AG09309 (cell line): ENCODE results near the gene DLG2.
A peak's percentile ranks its signal among the peaks of the same experiment; 100 is the strongest.

ENCODE experiments used
- DNase-seq: peaks from one replicate; pipeline ENCODE4 v3.0.0-alpha.2; 2010; ENCODE audit warnings: low read depth
- H3K4me3 ChIP-seq: 2 replicates; pipeline ENCODE4 v1.5.1; 2011; ENCODE audit warnings: mild to moderate bottlenecking, low read depth, low read length, moderate library complexity; ENCODE audit not compliant: control insufficient read depth
- CTCF ChIP-seq: IDR thresholded peaks from 2 replicates; pipeline ENCODE4 v1.5.1; 2011; ENCODE audit warnings: mild to moderate bottlenecking, low read depth, low read length, inconsistent platforms; ENCODE audit not compliant: insufficient read depth, control insufficient read depth; ENCODE audit errors: missing control alignments

The DLG2 gene

GRCh38 chr11:84747871-84748270 lies 879.3 kb downstream of the DLG2 start:
- no peak for DNase-seq
- no peak overlapping the region for H3K4me3 ChIP-seq
- no peak for TF ChIP-seq CTCF

- no peak for DNase-seq
- H3K4me3 ChIP-seq = no peak overlapping the region
- TF ChIP-seq CTCF = no peak
Observed at GRCh38 chr11:84740050-84740449, 887.1 kb downstream of the DLG2 start.

- no peak for DNase-seq
- TF ChIP-seq CTCF = no peak
- no peak overlapping the region for H3K4me3 ChIP-seq
Observed at GRCh38 chr11:84724256-84724655, 902.9 kb downstream of the DLG2 start.

- TF ChIP-seq CTCF = no peak
- H3K4me3 ChIP-seq = no peak overlapping the region
- DNase-seq = no peak
Observed at GRCh38 chr11:84722583-84723108, 904.5 kb downstream of the DLG2 start.

GRCh38 chr11:84721561-84721961 lies 905.6 kb downstream of the DLG2 start:
- TF ChIP-seq CTCF = no peak

GRCh38 chr11:84720706-84721402 lies 906.3 kb downstream of the DLG2 start:
- DNase-seq = no peak
- H3K4me3 ChIP-seq = peak overlapping the region; percentile 40
- TF ChIP-seq CTCF = no peak

More at GRCh38 chr11:84721561-84721961, 905.6 kb downstream of the DLG2 start:
- no peak overlapping the region for H3K4me3 ChIP-seq
- no peak for DNase-seq
